Omental fat pad (tissue), 4 donors: ENCODE results near the gene FEN1. TPM values are rescaled to one million over a fixed set of nuclear protein-coding genes. Genes with fewer than 3 reads are reported as not detected.

Source experiments
- ATAC-seq: fragments of 150-250 bp; one replicate; pipeline ENCODE4 v1.9.1; 2016; ENCODE audit warnings: mild to moderate bottlenecking, moderate library complexity; ENCODE audit not compliant: low FRiP score
- DNase-seq: peaks from one replicate; pipeline ENCODE4 v3.0.0-alpha.2; 2019; ENCODE audit warnings: low spot score
- CTCF ChIP-seq, 3 donors: fragments of 450-650 bp; IDR thresholded peaks; one replicate each; pipeline ENCODE4 v1.5.1; 2016 to 2017; ENCODE audit warnings: antibody characterized with exemption in 3 of 3, mild to moderate bottlenecking in 3 of 3, moderate library complexity in 2 of 3
- total RNA-seq, 4 donors: library from RNA; depleted of rRNA; stranded (reverse); fragments of >200 nt; gene quantifications; one replicate each; pipeline ENCODE4 v1.1.0, GENCODE V29; 2016

FEN1 gene
- total RNA-seq, 4 donors from 2014 or later: 4.7 to 8.9 (median 6.7) TPM

GRCh38 chr11:61781585-61781984, 11.1 kb upstream of the FEN1 start:
- ATAC-seq: no peak
- TF ChIP-seq CTCF (IDR thresholded peaks at IDR 0.05): no peak
- DNase-seq: no peak

- DNase-seq: no peak
- TF ChIP-seq CTCF (IDR thresholded peaks at IDR 0.05): no peak
- no peak for ATAC-seq
Measured at GRCh38 chr11:61782299-61782698, 10.4 kb upstream of the FEN1 start.

DNA sequence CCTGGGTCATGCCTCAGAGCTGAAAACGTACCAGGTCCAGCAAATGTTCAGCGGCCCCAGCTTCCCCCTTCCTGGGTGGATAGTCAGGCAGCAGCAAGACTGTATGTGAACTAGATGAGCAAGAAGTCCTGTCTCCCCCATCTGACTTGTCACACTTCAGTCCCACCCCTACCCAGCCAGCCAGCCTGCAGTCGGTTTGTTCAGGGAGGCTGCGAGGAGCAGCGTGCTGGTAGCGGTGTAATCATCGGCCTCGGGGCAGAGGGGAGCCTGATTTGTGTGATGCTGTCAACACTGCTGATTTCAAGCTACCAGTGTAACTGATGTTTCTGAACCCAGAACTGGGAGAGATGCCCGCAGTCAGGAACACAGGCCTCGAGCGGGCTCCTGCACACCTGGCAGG, 9.9 kb upstream of the FEN1 start:
- TF ChIP-seq CTCF (IDR thresholded peaks at IDR 0.05): no peak
- DNase-seq (no peak), ATAC-seq (no peak)

DNA sequence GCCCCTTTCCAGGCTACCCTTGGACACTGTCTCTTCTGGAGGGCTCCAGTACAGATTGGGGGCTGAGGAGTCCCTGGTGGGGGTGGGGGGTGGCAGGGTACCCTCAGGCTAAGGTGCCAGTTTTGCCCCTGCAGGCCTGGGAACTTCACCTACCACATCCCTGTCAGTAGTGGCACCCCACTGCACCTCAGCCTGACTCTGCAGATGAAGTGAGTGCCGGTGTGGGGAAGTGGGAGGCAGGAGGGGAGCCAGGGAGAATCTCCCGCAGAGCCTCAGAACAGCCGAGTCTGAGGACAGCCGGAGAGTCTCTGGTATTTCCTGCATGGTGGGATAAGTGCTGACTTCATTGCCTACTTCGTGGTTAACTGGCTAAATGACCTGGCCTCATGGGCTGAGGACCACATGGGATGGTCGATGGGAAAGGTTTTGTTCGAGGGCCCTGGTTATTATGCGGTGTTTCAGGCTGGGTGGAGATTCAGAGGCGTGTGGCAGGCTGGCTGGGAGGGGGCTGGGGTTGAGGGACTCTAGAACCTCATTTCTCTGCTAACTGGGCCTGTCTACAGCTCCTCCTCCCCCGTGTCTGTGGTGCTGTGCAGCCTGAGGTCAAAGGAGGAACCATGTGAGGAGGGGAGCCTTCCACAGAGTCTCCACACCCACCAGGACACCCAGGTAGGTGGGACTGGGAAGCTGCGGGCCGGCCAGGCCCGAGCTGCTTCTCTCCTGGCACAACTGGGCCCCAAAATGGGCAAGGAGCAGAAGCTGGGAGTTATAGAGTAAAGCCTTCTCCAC, 8.8 kb upstream of the FEN1 start:
- ATAC-seq (no peak), DNase-seq (no peak)
- no peak for TF ChIP-seq CTCF (IDR thresholded peaks at IDR 0.05)

DNA sequence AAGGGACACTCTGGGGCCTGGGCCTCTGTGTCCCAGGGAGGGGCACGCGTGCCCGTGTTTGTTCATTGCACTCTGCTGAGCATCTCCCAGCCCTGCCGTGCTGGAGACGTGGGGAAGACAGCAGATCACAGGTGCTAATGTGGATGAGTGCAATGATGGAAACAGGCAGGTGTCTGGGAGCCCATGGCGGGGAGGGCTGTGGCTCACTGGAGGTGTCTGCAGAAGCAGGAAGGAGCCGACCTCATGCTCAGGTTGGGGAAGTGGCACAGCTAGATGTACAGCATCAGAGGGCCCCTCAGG, 8.3 kb upstream of the FEN1 start:
- no peak for DNase-seq
- TF ChIP-seq CTCF (IDR thresholded peaks at IDR 0.05): no peak
- no peak for ATAC-seq

DNA sequence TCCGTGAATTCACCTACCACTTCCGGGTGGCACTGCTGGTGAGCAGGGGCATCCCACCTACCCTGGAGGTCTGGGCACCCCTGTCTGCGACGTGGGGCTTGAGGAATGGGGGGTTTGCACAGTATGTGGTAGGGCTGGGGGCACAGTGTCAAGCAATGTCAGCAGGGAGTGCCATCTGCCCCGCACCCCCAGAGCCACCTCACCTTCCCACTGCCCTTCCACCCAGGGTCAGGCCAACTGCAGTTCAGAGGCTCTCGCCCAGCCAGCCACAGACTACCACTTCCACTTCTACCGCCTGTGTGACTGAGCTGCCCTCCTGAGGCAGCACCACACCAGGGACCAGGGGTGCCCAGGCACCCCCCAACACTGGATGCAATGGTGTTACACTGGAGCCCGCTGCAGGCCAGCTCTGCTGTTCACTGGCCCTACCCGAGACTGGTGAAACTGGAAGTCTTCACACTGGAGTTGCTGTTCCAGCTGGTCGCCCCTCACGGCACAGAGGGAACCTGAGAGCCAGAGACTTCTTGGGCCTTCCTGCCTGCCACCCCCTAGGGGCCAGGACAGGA, 6.8 kb upstream of the FEN1 start:
- ATAC-seq: no peak
- no peak for DNase-seq
- TF ChIP-seq CTCF (IDR thresholded peaks at IDR 0.05): no peak

DNA sequence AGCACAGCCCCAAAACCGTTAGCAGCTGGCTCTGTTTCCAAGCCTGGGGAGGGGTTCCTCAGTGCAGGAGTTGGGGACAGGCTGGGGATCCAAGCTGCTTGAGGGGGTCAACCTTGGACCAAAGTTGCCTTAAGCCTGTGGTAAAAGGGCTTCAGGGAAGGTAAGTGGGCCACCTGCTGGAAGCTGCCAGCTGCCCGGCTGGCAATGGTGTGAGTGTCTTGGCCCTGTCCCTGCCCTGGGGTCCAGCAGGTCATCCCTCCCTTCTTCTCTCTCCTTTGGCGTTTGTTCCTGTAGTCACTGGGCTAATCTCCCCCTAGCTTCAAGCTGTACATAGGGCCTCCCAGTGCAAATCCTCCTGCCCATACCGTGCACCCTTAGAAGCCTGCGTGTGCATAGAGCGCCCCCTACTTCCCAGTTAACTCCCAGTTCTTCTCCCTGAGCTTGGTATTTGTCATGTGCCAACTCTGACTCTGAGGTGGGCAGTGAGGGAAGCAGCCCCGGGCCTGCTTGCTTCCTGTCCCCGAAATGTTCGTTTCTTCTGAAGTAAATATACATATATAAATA, 4.7 kb upstream of the FEN1 start:
- no peak for TF ChIP-seq CTCF (IDR thresholded peaks at IDR 0.05)
- ATAC-seq (peak; percentile 20), DNase-seq (no peak)
